B cell (primary cell): ENCODE data around the gene PSMD5.

ENCODE experiments used
- CTCF ChIP-seq: fragments of 200-600 bp; IDR thresholded peaks from one replicate; pipeline ENCODE4 v1.8.0; 2022; ENCODE audit warnings: antibody characterized with exemption, mild to moderate bottlenecking
- EZH2 ChIP-seq: IDR thresholded peaks from 2 replicates; pipeline ENCODE4 v1.6.1; 2012; ENCODE audit warnings: borderline replicate concordance, low read depth, mild to moderate bottlenecking, moderate library complexity, low read length; ENCODE audit not compliant: insufficient read depth, poor library complexity, severe bottlenecking

- no peak for TF ChIP-seq CTCF
- no peak for TF ChIP-seq EZH2
These were observed 4.2 kb upstream of the PSMD5 start for GRCh38 chr9:120846906-120847305.
